ENCODE measurements around the gene CASP8AP2.
"Not testable (repeated sequence)": the region's sequence is repeated elsewhere in the genome, so short reads cannot be mapped to it uniquely, and the experiment has no call there.

GRCh38 chr6:89847513-89847912 is 17.8 kb downstream of the CASP8AP2 start:
- not testable (repeated sequence) for TF ChIP-seq CTCF (conservative IDR thresholded peaks at IDR 0.05 in 1 of 2, IDR thresholded peaks at IDR 0.05 in 1 of 2; ENCODE audit: low read depth in 1 of 2, low read length in 2 of 2); EZH2 (IDR thresholded peaks at IDR 0.05; ENCODE audit: low read length, missing control alignments)
